HCT116 (cell line): Measurements from ENCODE around the gene MTG1. TPM values are rescaled to one million over a fixed set of nuclear protein-coding genes. Genes with fewer than 3 reads are reported as not detected.

ENCODE experiments used
- ATAC-seq: fragments of 200-7000 bp; cut with Tn5 transposase; 2 replicates; pipeline ENCODE4 v1.9.1; 2020; ENCODE audit warnings: mild to moderate bottlenecking, moderate library complexity
- BruUV-seq: library from RNA; stranded (reverse); fragments of 400-500 nt; replicated peaks from 2 replicates; lab custom pipeline; 2021; lab: Mats Ljungman, UMichigan
- CTCF ChIA-PET: fragments of 300-600 bp; sonication (Branson Sonifier 250); formaldehyde crosslinking; loops from one replicate; lab custom pipeline; 2021; ENCODE audit warnings: antibody characterized with exemption; lab: Charles Lee
- POLR2A ChIA-PET: fragments of 300-600, 350-600 bp; sonication (Branson Sonifier 250); formaldehyde crosslinking; loops from one replicate; lab custom pipeline; 2021; ENCODE audit warnings: antibody characterized with exemption; lab: Charles Lee
- RAD21 ChIA-PET, 2 experiments: fragments of 300-600 bp; sonication (Branson Sonifier 250); formaldehyde crosslinking; loops; one replicate each; lab custom pipeline; 2023; ENCODE audit warnings: low total read pairs in 2 of 2; ENCODE audit not compliant: uncharacterized antibody in 2 of 2, unreplicated experiment in 2 of 2, low non-redundant PET in 1 of 2; lab: Charles Lee
- DNase-seq: peaks from one replicate; pipeline ENCODE4 v3.0.0-alpha.2; 2010; ENCODE audit warnings: low read depth, low spot score
- H2AFZ ChIP-seq: fragments of 200-600 bp; shearing (Covaris generic), sonication (generic); 2 replicates; pipeline ENCODE4 v1.6.1; 2017; ENCODE audit warnings: low read depth, mixed run types, mixed read lengths, antibody characterized with exemption, low read length; ENCODE audit not compliant: poor library complexity, severe bottlenecking
- H3K27ac ChIP-seq: 2 replicates; pipeline ENCODE4 v1.5.1; 2012; ENCODE audit warnings: low read depth, low read length
- H3K27me3 ChIP-seq: fragments of 200-600 bp; sonication (generic); 2 replicates; pipeline ENCODE4 v1.6.1; 2016; ENCODE audit warnings: mixed run types, low read length, mixed read lengths; ENCODE audit not compliant: insufficient read depth
- H3K36me3 ChIP-seq, 2 experiments: fragments of 200-500 bp in 1 of 2; fragments of 200-600 bp in 1 of 2; sonication (Bioruptor generic) in 1 of 2; sonication (generic) in 1 of 2; 2 replicates each; pipeline versions ENCODE4 v1.5.1 to v1.6.1; 2014 to 2016; ENCODE audit warnings: low read length in 2 of 2, inconsistent platforms in 1 of 2, mixed read lengths in 1 of 2, mixed run types in 1 of 2; ENCODE audit not compliant: insufficient read depth in 2 of 2, control insufficient read depth in 1 of 2
- H3K4me1 ChIP-seq, 2 experiments: fragments of 200-600 bp in 1 of 2; sonication (generic) in 1 of 2; 2 replicates each; pipeline versions ENCODE4 v1.5.1 to v1.6.1; 2012 to 2017; ENCODE audit warnings: low read length in 2 of 2, inconsistent platforms in 1 of 2, mild to moderate bottlenecking in 1 of 2, mixed read lengths in 1 of 2, mixed run types in 1 of 2, moderate library complexity in 1 of 2; ENCODE audit not compliant: insufficient read depth in 2 of 2, control insufficient read depth in 1 of 2
- H3K4me2 ChIP-seq: fragments of 200-600 bp; sonication (generic); 2 replicates; pipeline ENCODE4 v1.6.1; 2017; ENCODE audit warnings: mixed run types, low read length, mixed read lengths
- H3K4me3 ChIP-seq, 2 experiments: fragments of 200-600 bp in 1 of 2; sonication (generic) in 1 of 2; replicated peaks in 1 of 2; 2 replicates each; pipeline ENCODE4 v1.5.1; 2011 to 2016; ENCODE audit warnings: low read length in 2 of 2, control low read depth in 1 of 2, low read depth in 1 of 2, mild to moderate bottlenecking in 1 of 2, mixed read lengths in 1 of 2, mixed run types in 1 of 2
- H3K79me2 ChIP-seq: fragments of 200-600 bp; sonication (generic); 2 replicates; pipeline ENCODE4 v1.6.1; 2017; ENCODE audit warnings: mild to moderate bottlenecking, mixed run types, low read length, moderate library complexity, mixed read lengths; ENCODE audit not compliant: insufficient read depth
- H3K9ac ChIP-seq: fragments of 200-600 bp; sonication (generic); 2 replicates; pipeline ENCODE4 v1.6.1; 2016; ENCODE audit warnings: low read length, mixed read lengths
- H3K9me2 ChIP-seq: fragments of 200-600 bp; sonication (generic), shearing (Covaris generic); 2 replicates; pipeline ENCODE4 v1.6.1; 2017; ENCODE audit warnings: mixed run types, mild to moderate bottlenecking, moderate library complexity; ENCODE audit not compliant: insufficient read depth
- H3K9me3 ChIP-seq, 2 experiments: fragments of 200-500 bp in 1 of 2; fragments of 200-600 bp in 1 of 2; sonication (Bioruptor generic) in 1 of 2; sonication (generic) in 1 of 2; 2 replicates each; pipeline ENCODE4 v1.6.1; 2014 to 2017; ENCODE audit warnings: low read length in 2 of 2, mixed read lengths in 2 of 2, inconsistent platforms in 1 of 2, low read depth in 1 of 2, mild to moderate bottlenecking in 1 of 2, mixed run types in 1 of 2, moderate library complexity in 1 of 2; ENCODE audit not compliant: control insufficient read depth in 1 of 2, insufficient read depth in 1 of 2
- H4K20me1 ChIP-seq: fragments of 200-600 bp; sonication (generic), shearing (Covaris generic); 2 replicates; pipeline ENCODE4 v1.6.1; 2017; ENCODE audit warnings: mixed run types, mild to moderate bottlenecking, moderate library complexity; ENCODE audit not compliant: insufficient read depth
- ATF3 ChIP-seq: IDR thresholded peaks from 2 replicates; pipeline ENCODE4 v1.6.1; 2012
- CBX3 ChIP-seq: IDR thresholded peaks from 2 replicates; pipeline ENCODE4 v1.6.1; 2012; ENCODE audit warnings: low read depth
- CTCF ChIP-seq, 3 experiments: fragments of 200-600 bp in 1 of 3; sonication (generic) in 1 of 3; IDR thresholded peaks in 2 of 3; conservative IDR thresholded peaks in 1 of 3; 2 replicates each; pipeline ENCODE4 v1.5.1; 2012 to 2017; ENCODE audit warnings: low read depth in 2 of 3, low read length in 2 of 3, antibody characterized with exemption in 1 of 3, borderline replicate concordance in 1 of 3, control low read depth in 1 of 3, mild to moderate bottlenecking in 1 of 3, mixed read lengths in 1 of 3, mixed run types in 1 of 3, moderate library complexity in 1 of 3; ENCODE audit not compliant: insufficient read depth in 1 of 3
- EGR1 ChIP-seq: IDR thresholded peaks from 2 replicates; pipeline ENCODE4 v1.6.1; 2012; ENCODE audit warnings: low read depth
- ELF1 ChIP-seq: IDR thresholded peaks from 2 replicates; pipeline ENCODE4 v1.6.1; 2012; ENCODE audit warnings: low read depth, borderline replicate concordance
- EZH2 ChIP-seq: fragments of 200-600 bp; sonication (generic); IDR thresholded peaks from 2 replicates; pipeline ENCODE4 v1.6.1; 2017; ENCODE audit warnings: antibody characterized with exemption, mixed run types
- FOSL1 ChIP-seq: IDR thresholded peaks from 2 replicates; pipeline ENCODE4 v1.6.1; 2012; ENCODE audit warnings: low read depth
- JUND ChIP-seq: IDR thresholded peaks from 2 replicates; pipeline ENCODE4 v1.6.1; 2012
- MAX ChIP-seq: IDR thresholded peaks from 2 replicates; pipeline ENCODE4 v1.6.1; 2012
- POLR2AphosphoS5 ChIP-seq: IDR thresholded peaks from 2 replicates; pipeline ENCODE4 v1.6.1; 2011; ENCODE audit warnings: mild to moderate bottlenecking, low read depth, low read length, moderate library complexity
- RAD21 ChIP-seq: IDR thresholded peaks from 2 replicates; pipeline ENCODE4 v1.6.1; 2012; ENCODE audit warnings: low read depth, mild to moderate bottlenecking
- REST ChIP-seq: IDR thresholded peaks from 2 replicates; pipeline ENCODE4 v1.6.1; 2012; ENCODE audit warnings: low read depth
- SIN3A ChIP-seq: IDR thresholded peaks from 2 replicates; pipeline ENCODE4 v1.6.1; 2012; ENCODE audit warnings: low read depth
- SP1 ChIP-seq: IDR thresholded peaks from 2 replicates; pipeline ENCODE4 v1.6.1; 2012; ENCODE audit warnings: low read depth
- SRF ChIP-seq: IDR thresholded peaks from 2 replicates; pipeline ENCODE4 v1.6.1; 2012; ENCODE audit warnings: low read depth
- YY1 ChIP-seq: IDR thresholded peaks from 2 replicates; pipeline ENCODE4 v1.6.1; 2011; ENCODE audit warnings: low read length, low read depth, moderate library complexity, mild to moderate bottlenecking; ENCODE audit not compliant: insufficient replicate concordance; ENCODE audit errors: extremely low read depth
- ZBTB33 ChIP-seq: IDR thresholded peaks from 2 replicates; pipeline ENCODE4 v1.6.1; 2011; ENCODE audit warnings: mild to moderate bottlenecking, low read length, moderate library complexity; ENCODE audit not compliant: insufficient replicate concordance; ENCODE audit errors: extremely low read depth
- ZFX ChIP-seq: fragments of 450-650 bp; IDR thresholded peaks from 2 replicates; pipeline ENCODE4 v1.6.1; 2017
- ZNF274 ChIP-seq: fragments of 200-500 bp; sonication (Bioruptor generic); IDR thresholded peaks from 2 replicates; pipeline ENCODE4 v1.6.1; 2014; ENCODE audit warnings: mild to moderate bottlenecking, low read depth, low read length, inconsistent platforms
- intact Hi-C: fragments of 100-400 bp; cut with micrococcal nuclease; formaldehyde crosslinking; loops from 2 replicates; pipeline ENCODE4 v1.10.0; 2022
- total RNA-seq: library from RNA; stranded (reverse); gene quantifications from one replicate; pipeline ENCODE4 v1.2.1, GENCODE V29; 2021; ENCODE audit not compliant: unreplicated experiment

MTG1 gene
- total RNA-seq, 1 experiment from 2014 or later: 23.1 TPM

- Histone ChIP-seq H3K4me1 (no peaks in the 10 kb centered on the region), H3K9ac (no peak overlapping the region), H3K79me2 (no peaks in the 10 kb centered on the region), H3K27ac (no peak overlapping the region), H3K9me3 (no peaks in the 10 kb centered on the region), H3K4me3 (no peak overlapping the region), H3K9me2 (no peaks in the 10 kb centered on the region), H3K4me2 (no peak overlapping the region), H3K27me3 (no peaks in the 10 kb centered on the region), H4K20me1 (no peaks in the 10 kb centered on the region), H2AFZ (no peak overlapping the region), H3K36me3 (no peaks in the 10 kb centered on the region)
- ATAC-seq (no peak), DNase-seq (no peak)
- RAD21 ChIA-PET: no interaction called here
- intact Hi-C loops: no loop called here
- no peak for TF ChIP-seq YY1
- TF ChIP-seq POLR2AphosphoS5: no peak
- no peak for TF ChIP-seq EZH2
- no peak for TF ChIP-seq SRF
- TF ChIP-seq ATF3: no peak
- no peak for TF ChIP-seq ELF1
- TF ChIP-seq CBX3: no peak
- no peak for TF ChIP-seq ZFX
- TF ChIP-seq MAX: no peak
- no peak for TF ChIP-seq FOSL1
- TF ChIP-seq SIN3A: no peak
- TF ChIP-seq JUND: no peak
- no peak for TF ChIP-seq ZBTB33
- no peak for TF ChIP-seq CTCF (IDR thresholded peaks at IDR 0.05 in 2 of 3, conservative IDR thresholded peaks at IDR 0.05 in 1 of 3; ENCODE audit: borderline replicate concordance in 1 of 3, insufficient read depth in 1 of 3, low read depth in 2 of 3, low read length in 2 of 3)
- TF ChIP-seq RAD21: no peak
- TF ChIP-seq ZNF274: no peak
- TF ChIP-seq REST: no peak
- no peak for TF ChIP-seq EGR1
- no peak for TF ChIP-seq SP1
- CTCF ChIA-PET: no interaction called here
- BruUV-seq: no TSS peak
- POLR2A ChIA-PET: no interaction called here
Measured at GRCh38 chr10:133442967-133443924, 49.3 kb downstream of the MTG1 start.
